ENCODE results near the gene LCMT2.

The LCMT2 gene

GRCh38 chr15:43276563-43277200, 53.7 kb downstream of the LCMT2 start:
- no peak for DNase-seq
- H3K9me3 ChIP-seq (ENCODE audit: severe bottlenecking): no peaks in the 10 kb centered on the region
- no peaks in the 10 kb centered on the region for H3K36me3 ChIP-seq
- H3K27ac ChIP-seq: no peak overlapping the region
- no peaks in the 10 kb centered on the region for H3K27me3 ChIP-seq (ENCODE audit: insufficient read depth, low read depth, severe bottlenecking)
- H3K4me3 ChIP-seq (ENCODE audit: low read depth, low read length): no peak overlapping the region
- TF ChIP-seq CTCF (IDR thresholded peaks at IDR 0.05; ENCODE audit: low read depth, low read length): no peak

DNA sequence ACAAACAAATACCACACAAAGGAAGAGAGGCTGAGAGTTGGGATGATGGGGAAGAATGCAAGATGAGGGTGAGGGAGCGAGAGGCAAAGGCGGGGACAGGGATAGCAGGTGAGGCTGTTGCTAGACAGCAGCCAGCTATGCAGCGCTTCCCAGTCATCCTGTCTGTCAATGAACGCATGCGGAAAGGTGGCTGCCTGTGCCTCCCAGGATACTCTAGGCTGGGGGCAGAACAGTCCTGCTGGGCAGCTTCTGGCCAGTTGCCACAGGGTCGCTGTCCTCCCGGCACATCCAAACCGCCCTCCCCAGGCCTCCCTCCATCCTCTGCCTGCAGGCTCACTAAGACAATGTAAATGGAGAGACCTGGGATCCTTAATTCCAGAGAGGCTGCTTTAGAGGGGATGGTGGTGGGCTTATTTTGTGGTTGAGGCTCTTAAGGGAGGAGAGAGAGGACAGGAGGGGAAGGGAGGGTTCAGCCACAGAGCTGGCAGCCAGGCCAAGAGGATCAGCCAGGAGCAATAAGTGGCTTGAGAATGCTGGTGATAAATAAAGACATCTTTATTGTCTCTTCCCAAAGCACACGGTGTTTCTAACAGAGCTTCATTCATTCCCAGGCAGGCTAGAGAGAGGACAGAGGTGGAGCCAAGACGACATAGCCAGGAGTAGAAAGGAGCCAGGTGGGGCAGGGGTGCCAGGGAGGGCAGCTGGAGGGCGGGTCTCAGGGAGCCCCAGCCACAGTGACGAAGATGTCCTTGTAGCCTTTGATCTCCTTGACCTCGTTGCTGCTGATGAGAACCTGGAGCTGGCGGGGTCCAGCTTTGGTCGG, 54.4 kb downstream of the LCMT2 start:
- Histone ChIP-seq H3K4me3 (ENCODE audit: low read depth, low read length) (no peak overlapping the region), H3K9me3 (ENCODE audit: severe bottlenecking) (no peaks in the 10 kb centered on the region), H3K27me3 (ENCODE audit: insufficient read depth, low read depth, severe bottlenecking) (no peaks in the 10 kb centered on the region), H3K36me3 (no peaks in the 10 kb centered on the region), H3K27ac (no peak overlapping the region)
- no peak for TF ChIP-seq CTCF (IDR thresholded peaks at IDR 0.05; ENCODE audit: low read depth, low read length)
- DNase-seq: no peak

DNA sequence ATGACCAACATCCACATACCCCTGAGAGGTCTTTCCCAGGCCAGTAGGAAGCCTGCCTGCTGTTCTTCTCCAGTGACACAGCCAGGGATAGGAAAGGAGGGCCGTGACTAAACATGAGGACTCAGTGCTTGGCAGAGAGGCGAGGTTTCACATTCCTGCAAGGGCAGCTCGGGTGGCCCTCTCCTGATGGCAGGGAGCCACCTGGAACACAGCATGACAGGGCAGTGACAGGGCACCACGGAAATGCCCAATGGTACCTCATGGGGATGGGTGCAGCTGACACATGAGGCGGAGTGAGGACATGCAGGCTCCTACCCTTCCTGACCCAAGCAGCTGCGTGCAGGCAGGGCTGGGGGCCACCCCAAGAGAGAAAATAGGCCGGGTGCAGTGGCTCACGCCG, 56.2 kb downstream of the LCMT2 start:
- no peak overlapping the region for H3K4me3 ChIP-seq (ENCODE audit: low read depth, low read length)
- H3K27ac ChIP-seq: no peak overlapping the region
- no peak for DNase-seq
- H3K36me3 ChIP-seq: no peaks in the 10 kb centered on the region
- H3K27me3 ChIP-seq (ENCODE audit: insufficient read depth, low read depth, severe bottlenecking): no peaks in the 10 kb centered on the region
- H3K9me3 ChIP-seq (ENCODE audit: severe bottlenecking): no peaks in the 10 kb centered on the region
- TF ChIP-seq CTCF (IDR thresholded peaks at IDR 0.05; ENCODE audit: low read depth, low read length): no peak
